B cell (primary cell): ENCODE data around the gene INTS15. TPM values are rescaled to one million over a fixed set of nuclear protein-coding genes. Genes with fewer than 3 reads are reported as not detected.

Source experiments
- ATAC-seq: fragments of 200-7000 bp; cut with Tn5 transposase; one replicate; pipeline ENCODE4 v1.10.0; 2021; ENCODE audit warnings: low read depth, mild to moderate bottlenecking, moderate number of reproducible peaks, moderate library complexity
- CTCF ChIA-PET: fragments of 350-600 bp; sonication (Branson Sonifier 250); formaldehyde crosslinking; loops from one replicate; lab custom pipeline; 2021; ENCODE audit warnings: antibody characterized with exemption, inconsistent platforms; lab: Charles Lee
- POLR2A ChIA-PET: fragments of 350-600 bp; sonication (Branson Sonifier 250); formaldehyde crosslinking; loops from one replicate; lab custom pipeline; 2021; ENCODE audit warnings: antibody characterized with exemption; lab: Charles Lee
- DNase-seq: peaks from one replicate; pipeline ENCODE4 v3.0.0; 2013
- H2AFZ ChIP-seq: 2 replicates; pipeline ENCODE4 v1.6.1; 2012; ENCODE audit warnings: mild to moderate bottlenecking, low read depth, low read length; ENCODE audit not compliant: insufficient read depth, poor library complexity, severe bottlenecking
- H3K27ac ChIP-seq, 2 donors: 1 replicate in 1 of 2; 2 replicates in 1 of 2; pipeline ENCODE4 v1.5.1; 2012 to 2013; ENCODE audit warnings: low read length in 2 of 2, mild to moderate bottlenecking in 2 of 2, moderate library complexity in 1 of 2
- H3K27me3 ChIP-seq, 4 experiments: fragments of 200-600 bp in 1 of 4; sonication (generic) in 1 of 4; replicated peaks in 1 of 4; 1 replicate in 2 of 4; 2 replicates in 2 of 4; pipeline versions ENCODE4 v1.6.1 to v1.7.0; 2013 to 2016; ENCODE audit warnings: low read length in 3 of 4, mild to moderate bottlenecking in 2 of 4, mixed read lengths in 1 of 4, moderate library complexity in 1 of 4; ENCODE audit not compliant: insufficient read depth in 4 of 4, control insufficient read depth in 3 of 4; ENCODE audit errors: control extremely low read depth in 1 of 4
- H3K36me3 ChIP-seq, 2 experiments: replicated peaks in 1 of 2; 1 replicate in 1 of 2; 2 replicates in 1 of 2; pipeline versions ENCODE4 v1.6.1 to v1.7.1; 2013; ENCODE audit warnings: low read length in 1 of 2; ENCODE audit not compliant: insufficient read depth in 2 of 2, control insufficient read depth in 1 of 2; ENCODE audit errors: control extremely low read depth in 1 of 2, extremely low read depth in 1 of 2
- H3K4me1 ChIP-seq, 2 donors: fragments of 200-600 bp in 1 of 2; sonication (generic) in 1 of 2; 1 replicate in 1 of 2; 2 replicates in 1 of 2; pipeline versions ENCODE4 v1.5.1 to v1.6.1; 2013 to 2017; ENCODE audit warnings: low read length in 2 of 2; ENCODE audit not compliant: control insufficient read depth in 2 of 2, insufficient read depth in 2 of 2
- H3K4me2 ChIP-seq: replicated peaks from 2 replicates; pipeline ENCODE3; 2012; ENCODE audit warnings: mild to moderate bottlenecking, low read depth, low read length; ENCODE audit not compliant: poor library complexity, severe bottlenecking
- H3K4me3 ChIP-seq, 5 experiments: fragments of 200-600 bp in 1 of 5; sonication (generic) in 1 of 5; 1 replicate in 3 of 5; 2 replicates in 2 of 5; pipeline versions ENCODE4 v1.5.1 to v1.7.0; 2011 to 2016; ENCODE audit warnings: low read length in 4 of 5, mild to moderate bottlenecking in 4 of 5, low read depth in 2 of 5, control low read depth in 1 of 5, moderate library complexity in 1 of 5; ENCODE audit not compliant: insufficient read depth in 1 of 5; ENCODE audit errors: control extremely low read depth in 1 of 5, extremely low read depth in 1 of 5
- H3K79me2 ChIP-seq: fragments of 200-600 bp; sonication (generic); one replicate; pipeline ENCODE4 v1.6.0; 2016; ENCODE audit warnings: low read length; ENCODE audit not compliant: control insufficient read depth, insufficient read depth
- H3K9ac ChIP-seq: fragments of 200-600 bp; sonication (generic); 2 replicates; pipeline ENCODE4 v1.6.1; 2017; ENCODE audit warnings: mild to moderate bottlenecking, low read length, moderate library complexity
- H3K9me3 ChIP-seq, 3 donors: one replicate each; pipeline versions ENCODE4 v1.6.1 to v1.7.1; 2013; ENCODE audit warnings: low read length in 2 of 3; ENCODE audit not compliant: control insufficient read depth in 2 of 3, insufficient read depth in 1 of 3; ENCODE audit errors: control extremely low read depth in 1 of 3
- H4K20me1 ChIP-seq: 2 replicates; pipeline ENCODE4 v1.6.0; 2012; ENCODE audit warnings: mild to moderate bottlenecking, low read length; ENCODE audit not compliant: insufficient read depth, control insufficient read depth, poor library complexity, severe bottlenecking
- H3K27ac Mint-ChIP-seq: one replicate; pipeline ENCODE4 v1.8.0; 2021; ENCODE audit warnings: mixed read lengths
- H3K27me3 Mint-ChIP-seq: one replicate; pipeline ENCODE4 v1.8.0; 2021; ENCODE audit warnings: mixed read lengths
- H3K4me1 Mint-ChIP-seq: one replicate; pipeline ENCODE4 v1.8.0; 2021; ENCODE audit warnings: mixed read lengths
- H3K4me3 Mint-ChIP-seq: one replicate; pipeline ENCODE4 v1.8.0; 2021; ENCODE audit warnings: mixed read lengths
- H3K9me3 Mint-ChIP-seq: one replicate; pipeline ENCODE4 v1.8.0; 2022; ENCODE audit warnings: mixed read lengths; ENCODE audit not compliant: insufficient read depth
- EZH2 ChIP-seq: IDR thresholded peaks from 2 replicates; pipeline ENCODE4 v1.6.1; 2012; ENCODE audit warnings: borderline replicate concordance, low read depth, mild to moderate bottlenecking, moderate library complexity, low read length; ENCODE audit not compliant: insufficient read depth, poor library complexity, severe bottlenecking
- whole genome bisulfite sequencing: methylation state at CpG from one replicate; pipeline ENCODE4 v1.1.5; 2013; ENCODE audit warnings: missing lambda C conversion rate; ENCODE audit not compliant: insufficient coverage; 5-methylcytosine and 5-hydroxymethylcytosine counted together
- intact Hi-C: fragments of 100-400 bp; cut with micrococcal nuclease; formaldehyde crosslinking; loops from one replicate; pipeline ENCODE4 v1.10.0; 2022
- polyA plus RNA-seq: library from polyadenylated mRNA; depleted of rRNA; stranded (reverse); fragments of >200 nt; gene quantifications from 2 replicates; pipeline ENCODE4 v1.2.3, GENCODE V29; 2012
- total RNA-seq, 2 donors: library from RNA; stranded (reverse); fragments of 120-200 nt in 1 of 2; gene quantifications; 1 replicate in 1 of 2; 2 replicates in 1 of 2; pipeline versions ENCODE4 v1.2.3 to v1.2.4, GENCODE V29; 2013 to 2022
- TF ChIP-seq, protein P1 (sequence below): fragments of 200-600 bp; IDR thresholded peaks from one replicate; pipeline ENCODE4 v1.8.0; 2022; ENCODE audit warnings: antibody characterized with exemption, mild to moderate bottlenecking

The INTS15 gene
- total and polyA plus RNA-seq, 2 donors (not counting 1 experiment from before 2014, with no cell fraction given): 57.1 to 63.2 TPM

DNA sequence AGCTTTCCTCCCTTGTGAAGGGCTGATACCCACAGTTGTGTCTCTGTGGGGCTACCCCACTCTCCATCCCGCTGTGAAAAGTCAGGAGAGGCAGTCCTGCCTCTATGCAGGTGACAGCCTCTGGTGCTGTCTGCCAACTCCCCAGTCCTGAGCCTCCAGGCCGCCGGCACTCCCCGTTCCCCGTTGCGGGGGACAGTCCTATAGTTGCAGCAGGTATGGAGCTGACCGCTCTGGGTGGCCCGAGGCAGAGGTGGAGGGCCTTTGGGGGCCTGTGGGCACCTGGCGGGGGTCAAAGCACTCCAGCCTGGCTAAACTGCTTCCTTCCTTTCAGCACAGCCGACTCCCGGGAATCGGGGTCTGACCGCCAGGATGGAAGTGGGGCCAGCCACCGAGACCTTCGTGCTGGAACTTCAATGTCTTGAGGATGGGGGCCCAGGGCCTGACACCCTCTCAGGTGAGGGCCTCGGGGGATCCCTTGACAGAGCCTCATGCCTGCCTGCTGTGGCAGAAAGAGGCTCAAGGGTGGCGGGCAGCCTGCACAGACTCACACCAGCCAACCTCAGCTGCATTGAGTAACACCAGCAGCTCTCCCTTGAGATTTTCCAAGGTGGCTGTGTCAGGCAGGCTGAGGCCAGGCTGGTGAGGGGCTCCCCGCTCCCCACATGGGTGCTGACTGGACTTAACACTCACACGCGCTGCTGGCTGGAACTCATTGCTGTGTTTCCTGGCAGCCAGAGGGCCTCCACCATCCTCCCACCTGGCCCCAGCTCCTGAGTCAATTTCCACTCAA, 27.2 kb downstream of the INTS15 start:
- H3K27me3 Mint-ChIP-seq: peaks cover 4% of the 10 kb centered on the region
- no peaks in the 10 kb centered on the region for H4K20me1 ChIP-seq
- peak overlapping the region; percentile 71 for H3K27ac Mint-ChIP-seq
- no peak for DNase-seq
- peaks cover 0 to 9% (median 3%) of the 10 kb centered on the region in 4 experiments for H3K27me3 ChIP-seq
- H3K9me3 ChIP-seq: peaks cover 0 to 4% (median 0%) of the 10 kb centered on the region in 3 donors
- CTCF ChIA-PET: interaction anchor here (0.6 kb wide), 1 partner anchor 174 kb away, joined by 4 read pairs; no protein-coding TSS in a partner anchor
- H3K4me1 ChIP-seq: peaks cover 19 to 42% of the 10 kb centered on the region in 2 donors
- H3K9me3 Mint-ChIP-seq: no peaks in the 10 kb centered on the region
- H3K27ac ChIP-seq: no peak overlapping the region
- H2AFZ ChIP-seq: no peak overlapping the region
- intact Hi-C loops: no loop called here
- 94% methylated on average over 20 of the region's 20 CpGs for WGBS
- H3K4me3 Mint-ChIP-seq: peak overlapping the region; percentile 78
- no peak overlapping the region for H3K9ac ChIP-seq
- POLR2A ChIA-PET: no interaction called here
- H3K79me2 ChIP-seq: no peaks in the 10 kb centered on the region
- H3K4me2 ChIP-seq: no peak overlapping the region
- no peaks in the 10 kb centered on the region for H3K36me3 ChIP-seq
- ATAC-seq: no peak
- no peak overlapping the region for H3K4me3 ChIP-seq
- peaks cover 31% of the 10 kb centered on the region for H3K4me1 Mint-ChIP-seq
- TF ChIP-seq, protein P1, sequence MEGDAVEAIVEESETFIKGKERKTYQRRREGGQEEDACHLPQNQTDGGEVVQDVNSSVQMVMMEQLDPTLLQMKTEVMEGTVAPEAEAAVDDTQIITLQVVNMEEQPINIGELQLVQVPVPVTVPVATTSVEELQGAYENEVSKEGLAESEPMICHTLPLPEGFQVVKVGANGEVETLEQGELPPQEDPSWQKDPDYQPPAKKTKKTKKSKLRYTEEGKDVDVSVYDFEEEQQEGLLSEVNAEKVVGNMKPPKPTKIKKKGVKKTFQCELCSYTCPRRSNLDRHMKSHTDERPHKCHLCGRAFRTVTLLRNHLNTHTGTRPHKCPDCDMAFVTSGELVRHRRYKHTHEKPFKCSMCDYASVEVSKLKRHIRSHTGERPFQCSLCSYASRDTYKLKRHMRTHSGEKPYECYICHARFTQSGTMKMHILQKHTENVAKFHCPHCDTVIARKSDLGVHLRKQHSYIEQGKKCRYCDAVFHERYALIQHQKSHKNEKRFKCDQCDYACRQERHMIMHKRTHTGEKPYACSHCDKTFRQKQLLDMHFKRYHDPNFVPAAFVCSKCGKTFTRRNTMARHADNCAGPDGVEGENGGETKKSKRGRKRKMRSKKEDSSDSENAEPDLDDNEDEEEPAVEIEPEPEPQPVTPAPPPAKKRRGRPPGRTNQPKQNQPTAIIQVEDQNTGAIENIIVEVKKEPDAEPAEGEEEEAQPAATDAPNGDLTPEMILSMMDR: no peak
- TF ChIP-seq EZH2: no peak

DNA sequence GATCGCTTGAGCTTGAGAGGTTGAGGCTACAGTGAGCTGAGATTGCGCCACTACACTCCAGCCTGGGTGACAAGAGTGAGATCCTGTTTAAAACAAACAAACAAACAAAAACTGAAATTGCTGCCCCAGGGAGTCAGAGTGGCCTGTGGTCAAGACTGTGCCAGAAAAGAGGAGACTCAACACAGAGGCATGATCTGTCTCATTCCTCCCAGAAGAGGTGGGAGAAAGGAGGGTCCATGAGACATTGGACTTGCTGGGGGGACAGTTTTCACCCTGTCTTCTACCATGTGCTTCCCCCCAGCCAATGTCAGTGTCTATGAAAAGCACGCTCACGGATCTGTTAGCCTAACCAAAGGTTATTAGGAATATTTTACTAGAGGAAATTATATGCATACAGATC, 28.8 kb downstream of the INTS15 start:
- no peak overlapping the region for H3K4me3 Mint-ChIP-seq
- H3K27me3 Mint-ChIP-seq: no peaks in the 10 kb centered on the region
- no peaks in the 10 kb centered on the region for H3K9me3 Mint-ChIP-seq
- no peak overlapping the region for H3K27ac Mint-ChIP-seq
- peaks cover 20 to 45% of the 10 kb centered on the region in 2 donors for H3K4me1 ChIP-seq
- intact Hi-C loops: no loop called here
- no peaks in the 10 kb centered on the region for H3K79me2 ChIP-seq
- H3K4me1 Mint-ChIP-seq: peaks cover 35% of the 10 kb centered on the region
- no peak overlapping the region for H3K4me3 ChIP-seq
- no peaks in the 10 kb centered on the region for H4K20me1 ChIP-seq
- H3K27ac ChIP-seq: no peak overlapping the region
- H3K9ac ChIP-seq: no peak overlapping the region
- 20% methylated on average over 1 of the region's 4 CpGs for WGBS
- H3K4me2 ChIP-seq: no peak overlapping the region
- DNase-seq (no peak), ATAC-seq (no peak)
- TF ChIP-seq, protein P1: no peak
- TF ChIP-seq EZH2: no peak
- H3K36me3 ChIP-seq: no peaks in the 10 kb centered on the region
- no peak overlapping the region for H2AFZ ChIP-seq
- CTCF ChIA-PET: no interaction called here
- H3K27me3 ChIP-seq: peaks cover 0 to 9% (median 3%) of the 10 kb centered on the region in 4 experiments
- peaks cover 0 to 7% (median 0%) of the 10 kb centered on the region in 3 donors for H3K9me3 ChIP-seq
- POLR2A ChIA-PET: no interaction called here
